Ascending aorta (tissue), 2 donors: Measurements from ENCODE around the gene TPM1. TPM values are rescaled to one million over a fixed set of nuclear protein-coding genes. Genes with fewer than 3 reads are reported as not detected.
A peak's percentile ranks its signal among the peaks of the same experiment; 100 is the strongest.

Experiments
- DNase-seq, 2 donors: peaks; one replicate each; pipeline ENCODE4 v3.0.0-alpha.2; 2019; ENCODE audit warnings: low spot score in 2 of 2
- H3K27ac ChIP-seq, 2 donors: fragments of 200-600 bp; sonication (generic); one replicate each; pipeline ENCODE4 v1.5.1; 2016 to 2017; ENCODE audit warnings: mild to moderate bottlenecking in 1 of 2
- H3K27me3 ChIP-seq: fragments of 200-600 bp; sonication (generic); one replicate; pipeline ENCODE4 v1.5.1; 2017
- H3K36me3 ChIP-seq, 2 donors: fragments of 200-600 bp; sonication (generic); one replicate each; pipeline ENCODE4 v1.5.1; 2016
- H3K4me1 ChIP-seq, 2 donors: fragments of 200-600 bp; sonication (generic); one replicate each; pipeline ENCODE4 v1.5.1; 2016 to 2017; ENCODE audit warnings: mild to moderate bottlenecking in 1 of 2
- H3K4me3 ChIP-seq, 2 donors: fragments of 200-600 bp; sonication (generic); one replicate each; pipeline ENCODE4 v1.5.1; 2016 to 2017; ENCODE audit warnings: mild to moderate bottlenecking in 1 of 2
- H3K9me3 ChIP-seq, 2 donors: fragments of 200-600 bp; sonication (generic); one replicate each; pipeline ENCODE4 v1.5.1; 2016
- intact Hi-C: fragments of 100-400 bp; cut with DNase I; formaldehyde crosslinking; loops from one replicate; pipeline ENCODE4 v1.15.1; 2023
- total RNA-seq: library from RNA; depleted of rRNA; stranded (reverse); fragments of >200 nt; gene quantifications from one replicate; pipeline ENCODE4 v1.1.0, GENCODE V29; 2016
- TF ChIP-seq, protein P1 (sequence below), 3 experiments: fragments of 200-600 bp in 2 of 3; fragments of 450-650 bp in 1 of 3; sonication (generic) in 2 of 3; IDR thresholded peaks; one replicate each; pipeline ENCODE4 v1.5.1; 2016 to 2019; ENCODE audit warnings: antibody characterized with exemption in 3 of 3, mild to moderate bottlenecking in 1 of 3, moderate library complexity in 1 of 3

The TPM1 gene
- total RNA-seq, 1 donor from 2014 or later: 813 TPM

GRCh38 chr15:63022663-63023062 lies 19.9 kb upstream of the TPM1 start:
- Histone ChIP-seq H3K27me3 (no peaks in the 10 kb centered on the region), H3K9me3 (no peaks in the 10 kb centered on the region), H3K4me3 (no peak overlapping the region), H3K36me3 (no peaks in the 10 kb centered on the region), H3K27ac (peak overlapping the region; percentile 79 to 81), H3K4me1 (peaks cover 6 to 15% of the 10 kb centered on the region in 2 donors)
- intact Hi-C loops: loop anchor here (2.0 to 5.0 kb wide), 3 partner anchors 16 to 125 kb away; no protein-coding TSS in a partner anchor
- DNase-seq: no peak
- TF ChIP-seq, protein P1, sequence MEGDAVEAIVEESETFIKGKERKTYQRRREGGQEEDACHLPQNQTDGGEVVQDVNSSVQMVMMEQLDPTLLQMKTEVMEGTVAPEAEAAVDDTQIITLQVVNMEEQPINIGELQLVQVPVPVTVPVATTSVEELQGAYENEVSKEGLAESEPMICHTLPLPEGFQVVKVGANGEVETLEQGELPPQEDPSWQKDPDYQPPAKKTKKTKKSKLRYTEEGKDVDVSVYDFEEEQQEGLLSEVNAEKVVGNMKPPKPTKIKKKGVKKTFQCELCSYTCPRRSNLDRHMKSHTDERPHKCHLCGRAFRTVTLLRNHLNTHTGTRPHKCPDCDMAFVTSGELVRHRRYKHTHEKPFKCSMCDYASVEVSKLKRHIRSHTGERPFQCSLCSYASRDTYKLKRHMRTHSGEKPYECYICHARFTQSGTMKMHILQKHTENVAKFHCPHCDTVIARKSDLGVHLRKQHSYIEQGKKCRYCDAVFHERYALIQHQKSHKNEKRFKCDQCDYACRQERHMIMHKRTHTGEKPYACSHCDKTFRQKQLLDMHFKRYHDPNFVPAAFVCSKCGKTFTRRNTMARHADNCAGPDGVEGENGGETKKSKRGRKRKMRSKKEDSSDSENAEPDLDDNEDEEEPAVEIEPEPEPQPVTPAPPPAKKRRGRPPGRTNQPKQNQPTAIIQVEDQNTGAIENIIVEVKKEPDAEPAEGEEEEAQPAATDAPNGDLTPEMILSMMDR (IDR thresholded peaks at IDR 0.05): no peak

GRCh38 chr15:63023351-63023945 lies 19.1 kb upstream of the TPM1 start:
- peak overlapping the region; percentile 79 to 81 for H3K27ac ChIP-seq
- no peak overlapping the region for H3K4me3 ChIP-seq
- no peaks in the 10 kb centered on the region for H3K36me3 ChIP-seq
- TF ChIP-seq, protein P1 (IDR thresholded peaks at IDR 0.05): no peak
- H3K27me3 ChIP-seq: no peaks in the 10 kb centered on the region
- H3K4me1 ChIP-seq: peaks cover 6 to 15% of the 10 kb centered on the region in 2 donors
- intact Hi-C loops: loop anchor here (2.0 to 5.0 kb wide), 3 partner anchors 15 to 126 kb away; no protein-coding TSS in a partner anchor
- DNase-seq: peak in 1 of 2 donors; percentile 75
- H3K9me3 ChIP-seq: no peaks in the 10 kb centered on the region

GRCh38 chr15:63025460-63025859 lies 17.1 kb upstream of the TPM1 start:
- Histone ChIP-seq H3K36me3 (no peaks in the 10 kb centered on the region), H3K4me1 (peaks cover 6 to 15% of the 10 kb centered on the region in 2 donors), H3K27me3 (no peaks in the 10 kb centered on the region), H3K4me3 (no peak overlapping the region), H3K27ac (no peak overlapping the region), H3K9me3 (no peaks in the 10 kb centered on the region)
- TF ChIP-seq, protein P1 (IDR thresholded peaks at IDR 0.05): no peak
- intact Hi-C loops: no loop called here
- DNase-seq: no peak

GRCh38 chr15:63027646-63028045 lies 14.9 kb upstream of the TPM1 start:
- DNase-seq: no peak
- intact Hi-C loops: no loop called here
- Histone ChIP-seq H3K9me3 (no peaks in the 10 kb centered on the region), H3K4me3 (no peak overlapping the region), H3K27ac (no peak overlapping the region), H3K36me3 (no peaks in the 10 kb centered on the region), H3K27me3 (no peaks in the 10 kb centered on the region), H3K4me1 (peaks cover 6 to 15% of the 10 kb centered on the region in 2 donors)
- TF ChIP-seq, protein P1 (IDR thresholded peaks at IDR 0.05): no peak

- DNase-seq: no peak
- Histone ChIP-seq H3K4me3 (no peak overlapping the region), H3K27me3 (no peaks in the 10 kb centered on the region), H3K9me3 (no peaks in the 10 kb centered on the region), H3K27ac (no peak overlapping the region), H3K36me3 (no peaks in the 10 kb centered on the region), H3K4me1 (peaks cover 4 to 8% of the 10 kb centered on the region in 2 donors)
- TF ChIP-seq, protein P1 (IDR thresholded peaks at IDR 0.05): no peak
- intact Hi-C loops: no loop called here
Measured at GRCh38 chr15:63028442-63029110, 14.0 kb upstream of the TPM1 start.
